K562 (cell line): ENCODE measurements around the gene EFCAB7. TPM values are rescaled to one million over a fixed set of nuclear protein-coding genes. Genes with fewer than 3 reads are reported as not detected.

ENCODE experiments used
- ATAC-seq: fragments of 200-7000 bp; cut with Tn5 transposase; 3 replicates; pipeline ENCODE4 v1.9.1; 2020; ENCODE audit warnings: moderate library complexity
- BruUV-seq: library from RNA; stranded (reverse); fragments of 400-500 nt; replicated peaks from 2 replicates; lab custom pipeline; 2021; lab: Mats Ljungman, UMichigan
- CTCF ChIA-PET: fragments of 300-600 bp; formaldehyde crosslinking; extraction: SDS; loops from one replicate; lab custom pipeline; 2021; ENCODE audit warnings: low intra/inter-chr PET ratio; lab: Yijun Ruan, JAX
- POLR2A ChIA-PET: fragments of 300-600, 350-650 bp; sonication (Branson Sonifier 250); formaldehyde crosslinking; extraction: SDS; loops from one replicate; lab custom pipeline; 2021; ENCODE audit warnings: antibody characterized with exemption, inconsistent platforms; lab: Yijun Ruan, JAX
- DNase-seq, 4 experiments: peaks; one replicate each; pipeline versions ENCODE4 v3.0.0 to v3.0.0-alpha.2; 2011 to 2018; ENCODE audit warnings: low spot score in 3 of 4, mixed read lengths in 3 of 4; ENCODE audit errors: extremely low read depth in 1 of 4
- FAIRE-seq: peaks from 2 replicates; lab custom pipeline; 2011; peaks lifted over from hg19 to GRCh38; lab: Jason Lieb, UNC
- H2AFZ ChIP-seq: 2 replicates; pipeline ENCODE4 v1.6.0; 2011; ENCODE audit warnings: low read depth, low read length, control low read depth, inconsistent platforms
- H3K27ac ChIP-seq: fragments of 200-600 bp; 3 replicates; pipeline ENCODE4 v1.8.0; 2011; ENCODE audit warnings: low read depth, mild to moderate bottlenecking, control low read depth, inconsistent platforms, low read length, moderate library complexity, mixed read lengths; ENCODE audit errors: extremely low read depth
- H3K27me3 ChIP-seq, 2 experiments: fragments of 300-600 bp in 1 of 2; 2 replicates in 1 of 2; 3 replicates in 1 of 2; pipeline versions ENCODE4 v1.6.0 to v1.8.0; 2011; ENCODE audit warnings: inconsistent platforms in 2 of 2, low read length in 2 of 2, mild to moderate bottlenecking in 1 of 2, mixed read lengths in 1 of 2, moderate library complexity in 1 of 2; ENCODE audit not compliant: control insufficient read depth in 2 of 2, insufficient read depth in 2 of 2
- H3K36me3 ChIP-seq: fragments of 300-600 bp; 3 replicates; pipeline ENCODE4 v1.8.0; 2011; ENCODE audit warnings: mild to moderate bottlenecking, low read length, inconsistent platforms; ENCODE audit not compliant: control insufficient read depth, insufficient read depth
- H3K4me1 ChIP-seq, 2 experiments: fragments of 200-600 bp in 1 of 2; replicated peaks in 1 of 2; 2 replicates in 1 of 2; 3 replicates in 1 of 2; pipeline versions ENCODE4 v1.5.1 to v1.8.0; 2011; ENCODE audit warnings: inconsistent platforms in 2 of 2, low read length in 2 of 2, mild to moderate bottlenecking in 1 of 2, mixed read lengths in 1 of 2, moderate library complexity in 1 of 2; ENCODE audit not compliant: control insufficient read depth in 2 of 2, insufficient read depth in 2 of 2
- H3K4me2 ChIP-seq: 2 replicates; pipeline ENCODE4 v1.6.1; 2011; ENCODE audit warnings: low read length, control low read depth, inconsistent platforms, mixed read lengths; ENCODE audit not compliant: insufficient read depth
- H3K4me3 ChIP-seq: fragments of 200-600 bp; sonication (generic), shearing (Covaris generic); 2 replicates; pipeline ENCODE4 v1.5.1; 2016; ENCODE audit warnings: control low read depth, inconsistent platforms
- H3K79me2 ChIP-seq: fragments of 200-600 bp; 3 replicates; pipeline ENCODE4 v1.8.0; 2011; ENCODE audit warnings: low read length, inconsistent platforms; ENCODE audit not compliant: control insufficient read depth, insufficient read depth
- H3K9ac ChIP-seq, 2 experiments: 2 replicates each; pipeline versions ENCODE4 v1.6.0 to v1.6.1; 2011; ENCODE audit warnings: low read depth in 2 of 2, low read length in 2 of 2, control low read depth in 1 of 2, inconsistent platforms in 1 of 2, mild to moderate bottlenecking in 1 of 2, mixed read lengths in 1 of 2; ENCODE audit not compliant: insufficient read depth in 1 of 2
- H3K9me1 ChIP-seq: one replicate; pipeline ENCODE4 v1.6.0; 2011; ENCODE audit warnings: inconsistent platforms, mild to moderate bottlenecking, low read length, moderate library complexity; ENCODE audit not compliant: control insufficient read depth, insufficient read depth
- H3K9me3 ChIP-seq: replicated peaks from 2 replicates; pipeline ENCODE4 v1.5.1; 2011; ENCODE audit warnings: low read depth, low read length, inconsistent platforms; ENCODE audit not compliant: control insufficient read depth, insufficient read depth
- H4K20me1 ChIP-seq: replicated peaks from 2 replicates; pipeline ENCODE4 v1.6.1; 2011; ENCODE audit warnings: low read length, inconsistent platforms, mixed read lengths; ENCODE audit not compliant: control insufficient read depth, insufficient read depth
- CSDE1 ChIP-seq, 2 experiments: fragments of 450-650 bp; IDR thresholded peaks; 2 replicates each; pipeline ENCODE4 v1.6.1; 2016; ENCODE audit warnings: mild to moderate bottlenecking in 1 of 2
- ESRRB ChIP-seq: fragments of 250-450 bp; sonication (Bioruptor Pico); IDR thresholded peaks from 2 replicates; pipeline ENCODE4 v1.5.0; 2020; ENCODE audit warnings: mild to moderate bottlenecking, moderate library complexity, borderline replicate concordance
- FOXA3 ChIP-seq, 2 experiments: fragments of 450-650 bp in 1 of 2; sonication (generic) in 1 of 2; formaldehyde crosslinking; IDR thresholded peaks in 1 of 2; conservative IDR thresholded peaks in 1 of 2; 2 replicates each; pipeline versions ENCODE4 v1.4.0 to v1.8.0; 2020 to 2022; ENCODE audit warnings: mild to moderate bottlenecking in 2 of 2, missing genetic modification reagents in 1 of 2
- HNRNPK ChIP-seq: fragments of 200-400 bp; formaldehyde crosslinking; IDR thresholded peaks from one replicate; pipeline ENCODE4 v1.6.1; 2018; ENCODE audit warnings: mild to moderate bottlenecking, low read depth, low read length; ENCODE audit not compliant: poor library complexity, severe bottlenecking
- POU5F1 ChIP-seq: fragments of 150-350 bp; IDR thresholded peaks from 2 replicates; pipeline ENCODE4 v1.6.1; 2014; ENCODE audit warnings: borderline replicate concordance, low read length, low read depth, mild to moderate bottlenecking; ENCODE audit not compliant: partially characterized antibody
- PYGO2 ChIP-seq: fragments of 450-650 bp; IDR thresholded peaks from 2 replicates; pipeline ENCODE4 v1.6.1; 2016; ENCODE audit warnings: mild to moderate bottlenecking, missing genetic modification characterization, moderate library complexity, missing compliant biosample characterization
- SMARCB1 ChIP-seq: IDR thresholded peaks from 2 replicates; pipeline ENCODE4 v1.6.1; 2011; ENCODE audit warnings: improper control_type of control experiment, low read depth; ENCODE audit not compliant: insufficient read length
- SMARCE1 ChIP-seq: fragments of 450-650 bp; IDR thresholded peaks from 2 replicates; pipeline ENCODE4 v1.7.1; 2016; ENCODE audit warnings: mild to moderate bottlenecking
- ZNF830 ChIP-seq: fragments of 250-450 bp; sonication (Bioruptor Pico); IDR thresholded peaks from 2 replicates; pipeline ENCODE4 v1.5.0; 2021; ENCODE audit warnings: mild to moderate bottlenecking
- WGBS: fragments of 100-300 bp; shearing (Covaris generic); methylation state at CpG from one replicate; pipeline ENCODE4 v1.1.6; 2016; ENCODE audit warnings: low coverage, mixed read lengths; ENCODE audit not compliant: insufficient coverage; ENCODE audit errors: missing lambda C conversion rate; 5-methylcytosine and 5-hydroxymethylcytosine counted together
- in situ Hi-C: fragments of 300-500 bp; cut with MboI; formaldehyde crosslinking; loops from 4 replicates; pipeline ENCODE4 v1.15.0; 2018; ENCODE audit warnings: inconsistent platforms, mixed read lengths
- intact Hi-C: fragments of 100-400 bp; cut with micrococcal nuclease; formaldehyde crosslinking; loops from 2 replicates; pipeline ENCODE4 v1.14.2; 2022
- polyA plus RNA-seq, 8 experiments: library from polyadenylated mRNA; depleted of rRNA in 4 of 8; stranded (reverse) in 5 of 8; unstranded in 3 of 8; fragments of >200 nt; fragmentation: Nextera tagmentation in 2 of 8; fragmentation: Illumina TruSeq in 1 of 8; extraction: Ambion mirVana in 2 of 8; extraction: Trizol in 1 of 8; gene quantifications; 2 replicates each; pipeline versions ENCODE4 v1.2.1 to v1.2.3, GENCODE V29; 2011 to 2014; ENCODE audit warnings: inconsistent platforms in 1 of 8, missing spikeins in 1 of 8
- total RNA-seq, 7 experiments: library from RNA; depleted of rRNA in 6 of 7; stranded (reverse); fragments of >200 nt in 6 of 7; fragmentation: Illumina TruSeq in 2 of 7; extraction: Trizol in 2 of 7; gene quantifications; 2 replicates each; pipeline versions ENCODE4 v1.2.1 to v1.2.3, GENCODE V29; 2011 to 2021; ENCODE audit warnings: low replicate concordance in 1 of 7
- TF ChIP-seq, protein P1 (sequence below): IDR thresholded peaks from 2 replicates; pipeline ENCODE4 v1.6.1; 2016; ENCODE audit warnings: missing genetic modification characterization, missing compliant biosample characterization
- TF ChIP-seq, protein P2 (sequence below): fragments of 450-650 bp; formaldehyde crosslinking; IDR thresholded peaks from 2 replicates; pipeline ENCODE4 v1.4.0; 2020; ENCODE audit warnings: mild to moderate bottlenecking, mixed read lengths
- TF ChIP-seq, protein P3 (sequence below): sonication (generic); formaldehyde crosslinking; IDR thresholded peaks from 2 replicates; pipeline ENCODE4 v1.8.1; 2022; ENCODE audit warnings: missing genetic modification reagents
- TF ChIP-seq, protein P4 (sequence below): fragments of 450-650 bp; formaldehyde crosslinking; IDR thresholded peaks from 2 replicates; pipeline ENCODE4 v1.4.0; 2022; ENCODE audit warnings: missing genetic modification characterization
- TF ChIP-seq, protein P5 (sequence below): fragments of 250-450 bp; sonication (Bioruptor Pico); IDR thresholded peaks from 2 replicates; pipeline ENCODE4 v1.8.0; 2021; ENCODE audit warnings: moderate library complexity, mild to moderate bottlenecking, inconsistent platforms
- TF ChIP-seq, protein P6 (sequence below): sonication (generic); formaldehyde crosslinking; IDR thresholded peaks from 2 replicates; pipeline ENCODE4 v1.9.0; 2022; ENCODE audit warnings: mild to moderate bottlenecking, missing genetic modification reagents

The EFCAB7 gene
- total and polyA plus RNA-seq, 9 of the 15 experiments (the other 6 are each of a cell fraction or from before 2014, with no cell fraction given): 3.2 to 7.6 (median 5.7) TPM

DNA sequence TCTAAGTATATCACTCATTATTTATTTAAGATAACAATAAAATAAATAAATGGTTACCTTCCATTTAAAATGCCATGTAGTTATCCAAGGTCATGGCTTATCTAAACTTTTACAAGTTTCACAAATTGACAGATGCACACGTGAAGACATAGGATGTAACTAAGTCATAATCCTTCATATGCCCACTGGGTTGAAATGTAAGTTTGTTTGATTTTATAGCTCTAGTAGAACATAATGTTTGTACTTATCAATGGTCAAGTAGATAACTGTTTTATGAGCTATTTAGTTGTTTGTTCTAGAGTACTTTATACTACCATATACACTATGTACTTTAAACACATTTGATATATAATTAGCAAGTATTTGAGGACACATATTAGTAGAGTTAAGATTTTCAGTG is 43.3 kb upstream of the EFCAB7 start (continued):
- TF ChIP-seq SMARCB1 (no peak), ZNF830 (no peak), ESRRB (CRISPR knock-in tag) (no peak), HNRNPK (no peak)
- TF ChIP-seq, protein P1, sequence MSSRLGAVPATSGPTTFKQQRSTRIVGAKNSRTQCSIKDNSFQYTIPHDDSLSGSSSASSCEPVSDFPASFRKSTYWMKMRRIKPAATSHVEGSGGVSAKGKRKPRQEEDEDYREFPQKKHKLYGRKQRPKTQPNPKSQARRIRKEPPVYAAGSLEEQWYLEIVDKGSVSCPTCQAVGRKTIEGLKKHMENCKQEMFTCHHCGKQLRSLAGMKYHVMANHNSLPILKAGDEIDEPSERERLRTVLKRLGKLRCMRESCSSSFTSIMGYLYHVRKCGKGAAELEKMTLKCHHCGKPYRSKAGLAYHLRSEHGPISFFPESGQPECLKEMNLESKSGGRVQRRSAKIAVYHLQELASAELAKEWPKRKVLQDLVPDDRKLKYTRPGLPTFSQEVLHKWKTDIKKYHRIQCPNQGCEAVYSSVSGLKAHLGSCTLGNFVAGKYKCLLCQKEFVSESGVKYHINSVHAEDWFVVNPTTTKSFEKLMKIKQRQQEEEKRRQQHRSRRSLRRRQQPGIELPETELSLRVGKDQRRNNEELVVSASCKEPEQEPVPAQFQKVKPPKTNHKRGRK (tag): no peak
- TF ChIP-seq, protein P2, sequence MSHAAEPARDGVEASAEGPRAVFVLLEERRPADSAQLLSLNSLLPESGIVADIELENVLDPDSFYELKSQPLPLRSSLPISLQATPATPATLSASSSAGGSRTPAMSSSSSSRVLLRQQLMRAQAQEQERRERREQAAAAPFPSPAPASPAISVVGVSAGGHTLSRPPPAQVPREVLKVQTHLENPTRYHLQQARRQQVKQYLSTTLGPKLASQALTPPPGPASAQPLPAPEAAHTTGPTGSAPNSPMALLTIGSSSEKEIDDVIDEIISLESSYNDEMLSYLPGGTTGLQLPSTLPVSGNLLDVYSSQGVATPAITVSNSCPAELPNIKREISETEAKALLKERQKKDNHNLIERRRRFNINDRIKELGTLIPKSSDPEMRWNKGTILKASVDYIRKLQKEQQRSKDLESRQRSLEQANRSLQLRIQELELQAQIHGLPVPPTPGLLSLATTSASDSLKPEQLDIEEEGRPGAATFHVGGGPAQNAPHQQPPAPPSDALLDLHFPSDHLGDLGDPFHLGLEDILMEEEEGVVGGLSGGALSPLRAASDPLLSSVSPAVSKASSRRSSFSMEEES (CRISPR knock-in tag): no peak
- TF ChIP-seq, all 486 proteins: peak for 0

DNA sequence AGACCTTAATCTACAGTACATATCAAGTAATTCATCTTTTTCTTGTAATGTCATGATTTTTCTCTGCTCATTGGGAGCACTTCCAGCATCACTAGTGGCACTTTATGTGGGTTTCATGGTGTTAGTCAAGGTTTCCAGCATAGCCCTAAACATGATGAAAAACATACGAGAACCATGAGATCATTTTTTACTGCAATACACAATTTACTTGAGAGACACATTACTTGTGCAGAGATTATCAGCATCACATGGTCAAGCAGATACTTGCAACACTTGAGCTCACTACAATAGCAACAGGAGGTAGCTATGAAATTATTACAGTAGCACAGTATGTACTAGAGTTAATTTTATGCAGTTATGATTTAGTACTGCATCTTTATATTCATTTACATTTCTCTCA is 36.7 kb upstream of the EFCAB7 start:
- Histone ChIP-seq H3K36me3 (peaks cover 18% of the 10 kb centered on the region), H3K9me3 (no peaks in the 10 kb centered on the region), H3K4me2 (no peak overlapping the region), H3K27me3 (no peaks in the 10 kb centered on the region), H2AFZ (no peak overlapping the region), H3K9ac (no peak overlapping the region), H3K4me1 (no peaks in the 10 kb centered on the region), H3K9me1 (no peaks in the 10 kb centered on the region), H4K20me1 (no peaks in the 10 kb centered on the region), H3K27ac (no peak overlapping the region), H3K4me3 (no peak overlapping the region), H3K79me2 (0 out of 3 replicates have a peak, but pooled peaks cover 3% of the 10 kb centered on the region)
- intact Hi-C loops: no loop called here
- BruUV-seq: no TSS peak
- FAIRE-seq (no peak), DNase-seq (no peak), ATAC-seq (no peak)
- CTCF ChIA-PET: no interaction called here
- POLR2A ChIA-PET: interaction anchor here (1.1 kb wide), 1 partner anchor 37 kb away, joined by 3 read pairs; the partner anchor contains the start of genes EFCAB7 and ITGB3BP
- WGBS: 86% methylated on average over 1 of the region's 1 CpG
- in situ Hi-C loops: no loop called here
- TF ChIP-seq, protein P3, sequence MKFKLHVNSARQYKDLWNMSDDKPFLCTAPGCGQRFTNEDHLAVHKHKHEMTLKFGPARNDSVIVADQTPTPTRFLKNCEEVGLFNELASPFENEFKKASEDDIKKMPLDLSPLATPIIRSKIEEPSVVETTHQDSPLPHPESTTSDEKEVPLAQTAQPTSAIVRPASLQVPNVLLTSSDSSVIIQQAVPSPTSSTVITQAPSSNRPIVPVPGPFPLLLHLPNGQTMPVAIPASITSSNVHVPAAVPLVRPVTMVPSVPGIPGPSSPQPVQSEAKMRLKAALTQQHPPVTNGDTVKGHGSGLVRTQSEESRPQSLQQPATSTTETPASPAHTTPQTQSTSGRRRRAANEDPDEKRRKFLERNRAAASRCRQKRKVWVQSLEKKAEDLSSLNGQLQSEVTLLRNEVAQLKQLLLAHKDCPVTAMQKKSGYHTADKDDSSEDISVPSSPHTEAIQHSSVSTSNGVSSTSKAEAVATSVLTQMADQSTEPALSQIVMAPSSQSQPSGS (CRISPR knock-in tag): no peak
- TF ChIP-seq FOXA3 (CRISPR knock-in tag; conservative IDR thresholded peaks at IDR 0.05 in 1 of 2, IDR thresholded peaks at IDR 0.05 in 1 of 2) (no peak), SMARCE1 (no peak), CSDE1 (IDR thresholded peaks at IDR 0.05) (no peak), POU5F1 (no peak), PYGO2 (tag) (no peak)
- TF ChIP-seq, protein P4, sequence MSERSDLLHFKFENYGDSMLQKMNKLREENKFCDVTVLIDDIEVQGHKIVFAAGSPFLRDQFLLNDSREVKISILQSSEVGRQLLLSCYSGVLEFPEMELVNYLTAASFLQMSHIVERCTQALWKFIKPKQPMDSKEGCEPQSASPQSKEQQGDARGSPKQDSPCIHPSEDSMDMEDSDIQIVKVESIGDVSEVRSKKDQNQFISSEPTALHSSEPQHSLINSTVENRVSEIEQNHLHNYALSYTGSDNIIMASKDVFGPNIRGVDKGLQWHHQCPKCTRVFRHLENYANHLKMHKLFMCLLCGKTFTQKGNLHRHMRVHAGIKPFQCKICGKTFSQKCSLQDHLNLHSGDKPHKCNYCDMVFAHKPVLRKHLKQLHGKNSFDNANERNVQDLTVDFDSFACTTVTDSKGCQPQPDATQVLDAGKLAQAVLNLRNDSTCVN (CRISPR knock-in tag): no peak
- TF ChIP-seq, protein P5, sequence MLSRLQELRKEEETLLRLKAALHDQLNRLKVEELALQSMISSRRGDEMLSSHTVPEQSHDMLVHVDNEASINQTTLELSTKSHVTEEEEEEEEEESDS (CRISPR knock-in tag): no peak
- TF ChIP-seq, protein P6, sequence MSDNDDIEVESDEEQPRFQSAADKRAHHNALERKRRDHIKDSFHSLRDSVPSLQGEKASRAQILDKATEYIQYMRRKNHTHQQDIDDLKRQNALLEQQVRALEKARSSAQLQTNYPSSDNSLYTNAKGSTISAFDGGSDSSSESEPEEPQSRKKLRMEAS: no peak
